Right lobe of liver (tissue), 6 donors: ENCODE results near the gene CHAF1A. TPM values are rescaled to one million over a fixed set of nuclear protein-coding genes. Genes with fewer than 3 reads are reported as not detected.

Experiments
- ATAC-seq, 4 donors: fragments of 200-7000 bp; cut with Tn5 transposase; one replicate each; pipeline ENCODE4 v1.9.1; 2020; ENCODE audit warnings: mild to moderate bottlenecking in 4 of 4, moderate library complexity in 4 of 4
- DNase-seq, 3 donors: peaks; one replicate each; pipeline ENCODE4 v3.0.0-alpha.2; 2020
- H3K27ac ChIP-seq, 3 donors: fragments of 200-600 bp; one replicate each; pipeline ENCODE4 v1.8.0; 2022
- H3K27me3 ChIP-seq, 2 donors: fragments of 200-600 bp; one replicate each; pipeline ENCODE4 v1.8.0; 2022
- H3K36me3 ChIP-seq, 4 donors: fragments of 200-600 bp; sonication (generic) in 1 of 4; one replicate each; pipeline versions ENCODE4 v1.5.1 to v1.8.0; 2017 to 2022; ENCODE audit warnings: control low read depth in 1 of 4
- H3K4me1 ChIP-seq, 4 donors: fragments of 200-600 bp; sonication (generic) in 1 of 4; one replicate each; pipeline versions ENCODE4 v1.5.1 to v1.8.0; 2017 to 2022; ENCODE audit warnings: control low read depth in 1 of 4
- H3K4me3 ChIP-seq, 3 donors: fragments of 200-600 bp; one replicate each; pipeline ENCODE4 v1.8.0; 2022
- H3K9me3 ChIP-seq, 4 donors: fragments of 200-600 bp; sonication (generic) in 1 of 4; one replicate each; pipeline versions ENCODE4 v1.5.1 to v1.8.0; 2017 to 2022; ENCODE audit warnings: control low read depth in 1 of 4
- CTCF ChIP-seq, 4 donors: fragments of 200-600 bp in 3 of 4; fragments of 450-650 bp in 1 of 4; IDR thresholded peaks; one replicate each; pipeline versions ENCODE4 v1.5.1 to v1.8.0; 2016 to 2022; ENCODE audit warnings: antibody characterized with exemption in 4 of 4, mild to moderate bottlenecking in 2 of 4
- POLR2A ChIP-seq: fragments of 450-650 bp; IDR thresholded peaks from one replicate; pipeline ENCODE4 v1.6.1; 2017; ENCODE audit warnings: antibody characterized with exemption, mild to moderate bottlenecking
- WGBS: methylation state at CpG from one replicate; pipeline ENCODE4 v1.1.6; 2018; ENCODE audit warnings: low coverage, low lambda C conversion rate; ENCODE audit not compliant: insufficient coverage; ENCODE audit errors: missing lambda C conversion rate; 5-methylcytosine and 5-hydroxymethylcytosine counted together
- intact Hi-C, 2 donors: fragments of 100-400 bp; cut with DNase I; formaldehyde crosslinking; loops; one replicate each; pipeline versions ENCODE4 v1.11.2 to v1.14.1; 2022
- total RNA-seq, 6 experiments: library from RNA; depleted of rRNA in 2 of 6; stranded (reverse); fragments of >200 nt in 2 of 6; fragmentation: NEBNext Ultra II Directional in 3 of 6; extraction: Animal tissue kit (Norgen Biotek cat#: 25700) in 3 of 6; gene quantifications; one replicate each; pipeline versions ENCODE4 v1.1.0 to v1.2.4, GENCODE V29; 2016 to 2023
- donor health status: DM: no; HTN: yes; CAD: no.
- donor health status: DM: no; HTN: no; CAD: no.
- donor health status: DM: no; HTN: no; CAD: no.
- donor health status: DM: no; HTN: yes; CAD: no.
- donor health status: DM: no; HTN: yes; CAD: no.

The CHAF1A gene
- total RNA-seq, 6 experiments from 2014 or later, result 3.1 to 9.2 (median 3.5) TPM

- TF ChIP-seq POLR2A (peak; percentile 35), CTCF (IDR thresholded peaks at IDR 0.05) (no peak)
- H3K27ac ChIP-seq, result peak overlapping the region; percentile 75 to 88 (median 79)
- peak overlapping the region; percentile 4 to 36 (median 9) for H3K4me3 ChIP-seq
- peak; percentile 2 to 37 (median 24) for ATAC-seq
- peaks cover 0 to 17% (median 6%) of the 10 kb centered on the region in 4 donors for H3K36me3 ChIP-seq
- peak in 2 of 3 donors; percentile 56 to 74 for DNase-seq
- intact Hi-C loops, result loop anchor here in 1 of 2 donors (10.0 kb wide), 1 partner anchor 57 kb away; the partner anchor contains the start of gene STAP2
- WGBS, result 36% methylated on average over 9 of the region's 20 CpGs
- peaks cover 0 to 72% (median 41%) of the 10 kb centered on the region in 4 donors for H3K4me1 ChIP-seq
- no peaks in the 10 kb centered on the region for H3K27me3 ChIP-seq
- no peaks in the 10 kb centered on the region for H3K9me3 ChIP-seq
These were observed 10.5 kb upstream of the CHAF1A start for GRCh38 chr19:4391701-4392483.

- intact Hi-C loops, result loop anchor here in 1 of 2 donors (10.0 kb wide), 1 partner anchor 59 kb away; the partner anchor contains the start of gene STAP2
These were observed 8.4 kb upstream of the CHAF1A start for GRCh38 chr19:4393947-4394590.

GRCh38 chr19:4396949-4397783 is 5.3 kb upstream of the CHAF1A start:
- H3K27ac ChIP-seq, result peak overlapping the region; percentile 15 to 56 (median 17)
- TF ChIP-seq CTCF (IDR thresholded peaks at IDR 0.05) (no peak), POLR2A (no peak)
- ATAC-seq (no peak), DNase-seq (peak in 2 of 3 donors; percentile 20 to 52)
- no peaks in the 10 kb centered on the region for H3K9me3 ChIP-seq
- WGBS, result 18% methylated on average over 12 of the region's 15 CpGs
- intact Hi-C loops, result loop anchor here in 1 of 2 donors (10.0 kb wide), 1 partner anchor 62 kb away; the partner anchor contains the start of gene STAP2
- peaks cover 0 to 50% (median 20%) of the 10 kb centered on the region in 4 donors for H3K4me1 ChIP-seq
- H3K36me3 ChIP-seq, result peaks cover 0 to 17% (median 6%) of the 10 kb centered on the region in 4 donors
- H3K4me3 ChIP-seq, result no peak overlapping the region
- H3K27me3 ChIP-seq, result no peaks in the 10 kb centered on the region

More at GRCh38 chr19:4393947-4394590, 8.4 kb upstream of the CHAF1A start:
- 47% methylated on average over 5 of the region's 8 CpGs for WGBS
- Histone ChIP-seq H3K36me3 (peaks cover 0 to 17% (median 6%) of the 10 kb centered on the region in 4 donors), H3K27ac (no peak overlapping the region), H3K27me3 (no peaks in the 10 kb centered on the region), H3K4me1 (peaks cover 0 to 79% (median 42%) of the 10 kb centered on the region in 4 donors), H3K4me3 (no peak overlapping the region), H3K9me3 (no peaks in the 10 kb centered on the region)
- ATAC-seq (no peak), DNase-seq (peak in 1 of 3 donors; percentile 1)
- no peak for TF ChIP-seq CTCF (IDR thresholded peaks at IDR 0.05)
- TF ChIP-seq POLR2A, result no peak

- intact Hi-C loops, result loop anchor here (10.0 kb wide), 2 partner anchors 55 to 65 kb away; partner anchors contain the start of genes STAP2 (in 1 of the 2) and UBXN6 (in 1 of the 2)
- ATAC-seq, result peak; percentile 5 to 25 (median 17)
- TF ChIP-seq POLR2A, result no peak
- no peak for TF ChIP-seq CTCF (IDR thresholded peaks at IDR 0.05)
- H3K4me3 ChIP-seq, result peak overlapping the region; percentile 93 to 100 (median 99)
- no peaks in the 10 kb centered on the region for H3K9me3 ChIP-seq
- DNase-seq, result no peak
- H3K36me3 ChIP-seq, result peaks cover 0 to 14% (median 6%) of the 10 kb centered on the region in 4 donors
- no peaks in the 10 kb centered on the region for H3K27me3 ChIP-seq
- peaks cover 0 to 36% (median 15%) of the 10 kb centered on the region in 4 donors for H3K4me1 ChIP-seq
- H3K27ac ChIP-seq, result peak overlapping the region; percentile 88 to 97 (median 97)
- WGBS, result 0% methylated on average over 3 of the region's 12 CpGs
These were observed 2.7 kb upstream of the CHAF1A start for GRCh38 chr19:4399812-4400134.
